GM21786 (cell line): ENCODE results near the gene JAGN1.
A peak's percentile ranks its signal among the peaks of the same experiment; 100 is the strongest.
"Not testable (repeated sequence)": the region's sequence is repeated elsewhere in the genome, so short reads cannot be mapped to it uniquely, and the experiment has no call there.

ENCODE experiments used
- ATAC-seq: cut with Tn5 transposase; IDR thresholded peaks from one replicate; pipeline ENCODE4 v1.9.1; 2021; ENCODE audit not compliant: unreplicated experiment

The JAGN1 gene

GRCh38 chr3:9890249-9891071, at the start of gene JAGN1:
TSS of gene JAGN1 (plus strand) at chr3:9890610. CDS start at chr3:9890723, 113 bp downstream.
- ATAC-seq: peak; percentile 73

- ATAC-seq: no peak
These were observed 49.4 kb upstream of the JAGN1 start for GRCh38 chr3:9841015-9841414.

- peak; percentile 99 for ATAC-seq
These were observed 46.5 kb upstream of the JAGN1 start, which contains the start of gene RPUSD3 for GRCh38 chr3:9843715-9844438. TSS of gene RPUSD3 (minus strand) at chr3:9844008. CDS start at chr3:9843990, 18 bp downstream.

GRCh38 chr3:9846231-9846630, 44.2 kb upstream of the JAGN1 start:
- ATAC-seq: no peak

- no peak for ATAC-seq
These were observed 43.4 kb upstream of the JAGN1 start for GRCh38 chr3:9846931-9847488.

- not testable (repeated sequence) for ATAC-seq
These were observed 42.5 kb upstream of the JAGN1 start for GRCh38 chr3:9847870-9848269.

GRCh38 chr3:9848860-9849259, 41.5 kb upstream of the JAGN1 start:
- ATAC-seq: not testable (repeated sequence)

- not testable (repeated sequence) for ATAC-seq
These were observed 39.0 kb upstream of the JAGN1 start for GRCh38 chr3:9851383-9851782.

- not testable (repeated sequence) for ATAC-seq
These were observed 38.5 kb upstream of the JAGN1 start for GRCh38 chr3:9851926-9852325.

- ATAC-seq: no peak
These were observed 37.9 kb upstream of the JAGN1 start for GRCh38 chr3:9852528-9852927.

GRCh38 chr3:9854291-9854940, 36.0 kb upstream of the JAGN1 start:
- ATAC-seq: not testable (repeated sequence)

GRCh38 chr3:9855594-9855993, 34.8 kb upstream of the JAGN1 start:
- no peak for ATAC-seq

- ATAC-seq: no peak
These were observed 30.8 kb upstream of the JAGN1 start for GRCh38 chr3:9859530-9860025.

- no peak for ATAC-seq
These were observed 29.2 kb upstream of the JAGN1 start for GRCh38 chr3:9861201-9861600.

- ATAC-seq: no peak
These were observed 28.7 kb upstream of the JAGN1 start for GRCh38 chr3:9861626-9862130.

GRCh38 chr3:9862391-9863057, 27.9 kb upstream of the JAGN1 start:
- ATAC-seq: no peak

- no peak for ATAC-seq
These were observed 27.2 kb upstream of the JAGN1 start for GRCh38 chr3:9863058-9863772.

GRCh38 chr3:9864200-9864927, 26.0 kb upstream of the JAGN1 start:
- ATAC-seq: no peak

- not testable (repeated sequence) for ATAC-seq
These were observed 25.2 kb upstream of the JAGN1 start for GRCh38 chr3:9865125-9865637.
